Naive thymus-derived CD4-positive, alpha-beta T cell (primary cell): ENCODE measurements around the gene TRAFD1. TPM values are rescaled to one million over a fixed set of nuclear protein-coding genes. Genes with fewer than 3 reads are reported as not detected.

Experiments used
- ATAC-seq: fragments of 150-1000 bp; cut with Tn5 transposase; 2 replicates; pipeline ENCODE4 v1.10.0; 2021; ENCODE audit warnings: mild to moderate bottlenecking, moderate library complexity
- CTCF ChIA-PET: fragments of 350-600 bp; sonication (Branson Sonifier 250); formaldehyde crosslinking; loops from one replicate; lab custom pipeline; 2021; ENCODE audit warnings: antibody characterized with exemption; lab: Charles Lee
- POLR2A ChIA-PET: fragments of 350-600 bp; sonication (Branson Sonifier 250); formaldehyde crosslinking; loops from one replicate; lab custom pipeline; 2021; ENCODE audit warnings: antibody characterized with exemption, inconsistent platforms; lab: Charles Lee
- DNase-seq, 9 donors: peaks; one replicate each; pipeline versions ENCODE4 v3.0.0 to v3.0.0-alpha.2; 2020 to 2022; ENCODE audit warnings: mixed read lengths in 1 of 9
- H3K27ac ChIP-seq: one replicate; pipeline ENCODE4 v1.7.0; 2013; ENCODE audit warnings: mild to moderate bottlenecking, low read depth, low read length, moderate library complexity
- H3K27me3 ChIP-seq, 2 donors: one replicate each; pipeline ENCODE4 v1.7.0; 2013; ENCODE audit warnings: low read length in 2 of 2, mild to moderate bottlenecking in 2 of 2, moderate library complexity in 2 of 2; ENCODE audit not compliant: control insufficient read depth in 2 of 2, insufficient read depth in 2 of 2
- H3K36me3 ChIP-seq, 3 experiments: 1 replicate in 2 of 3; 2 replicates in 1 of 3; pipeline ENCODE4 v1.7.0; 2013; ENCODE audit warnings: low read length in 3 of 3, mild to moderate bottlenecking in 3 of 3, moderate library complexity in 1 of 3; ENCODE audit not compliant: insufficient read depth in 3 of 3, control insufficient read depth in 2 of 3
- H3K4me1 ChIP-seq, 2 donors: one replicate each; pipeline ENCODE4 v1.7.0; 2013; ENCODE audit warnings: low read length in 2 of 2, mild to moderate bottlenecking in 2 of 2, moderate library complexity in 1 of 2; ENCODE audit not compliant: control insufficient read depth in 2 of 2, insufficient read depth in 2 of 2
- H3K4me3 ChIP-seq: 2 replicates; pipeline ENCODE4 v1.7.0; 2013; ENCODE audit warnings: mild to moderate bottlenecking, low read length
- H3K9me3 ChIP-seq, 3 experiments: 1 replicate in 2 of 3; 2 replicates in 1 of 3; pipeline ENCODE4 v1.7.0; 2013; ENCODE audit warnings: low read length in 3 of 3; ENCODE audit not compliant: control insufficient read depth in 2 of 3
- H3K27ac Mint-ChIP-seq, 9 donors: one replicate each; pipeline ENCODE4 v1.8.0; 2020 to 2022; ENCODE audit warnings: mixed read lengths in 9 of 9, mild to moderate bottlenecking in 8 of 9, moderate library complexity in 5 of 9, inconsistent platforms in 2 of 9
- H3K27me3 Mint-ChIP-seq, 5 donors: one replicate each; pipeline ENCODE4 v1.8.0; 2021 to 2022; ENCODE audit warnings: mixed read lengths in 5 of 5, mild to moderate bottlenecking in 1 of 5
- H3K36me3 Mint-ChIP-seq, 5 donors: one replicate each; pipeline ENCODE4 v1.8.0; 2020 to 2022; ENCODE audit warnings: mixed read lengths in 5 of 5, mild to moderate bottlenecking in 3 of 5, inconsistent platforms in 1 of 5
- H3K4me1 Mint-ChIP-seq, 7 donors: one replicate each; pipeline ENCODE4 v1.8.0; 2020 to 2022; ENCODE audit warnings: mixed read lengths in 7 of 7, mild to moderate bottlenecking in 3 of 7, inconsistent platforms in 1 of 7
- H3K4me3 Mint-ChIP-seq, 10 donors: one replicate each; pipeline ENCODE4 v1.8.0; 2020 to 2022; ENCODE audit warnings: mild to moderate bottlenecking in 10 of 10, mixed read lengths in 10 of 10, moderate library complexity in 6 of 10, inconsistent platforms in 2 of 10
- H3K9me3 Mint-ChIP-seq, 11 donors: one replicate each; pipeline ENCODE4 v1.8.0; 2020 to 2022; ENCODE audit warnings: mixed read lengths in 11 of 11, mild to moderate bottlenecking in 4 of 11, inconsistent platforms in 1 of 11, moderate library complexity in 1 of 11
- intact Hi-C, 2 donors: fragments of 100-400 bp; cut with micrococcal nuclease; formaldehyde crosslinking; loops; one replicate each; pipeline ENCODE4 v1.15.1; 2023
- polyA plus RNA-seq, 2 donors: library from polyadenylated mRNA; unstranded; fragments of 300-500 nt; fragmentation: Illumina TruSeq; gene quantifications; one replicate each; pipeline ENCODE4 v1.2.3, GENCODE V29; 2021
- total RNA-seq, 6 experiments: library from RNA in 5 of 6; stranded (reverse) in 5 of 6; gene quantifications; 1 replicate in 5 of 6; 2 replicates in 1 of 6; pipeline ENCODE4 v1.2.3 and lab custom pipeline; 2021 to 2026

The TRAFD1 gene
- total and polyA plus RNA-seq, 7 experiments from 2014 or later: 22.1 to 86.6 (median 43.7) TPM

- Mint-ChIP-seq H3K27ac (no peak overlapping the region), H3K4me1 (peaks cover 8 to 23% (median 20%) of the 10 kb centered on the region in 7 donors), H3K27me3 (no peaks in the 10 kb centered on the region), H3K36me3 (peaks cover 0 to 2% (median 0%) of the 10 kb centered on the region in 5 donors), H3K9me3 (peaks cover 0 to 2% (median 0%) of the 10 kb centered on the region in 11 donors), H3K4me3 (peak overlapping the region in 1 of 10 donors; percentile 2)
- ATAC-seq (no peak), DNase-seq (no peak)
- Histone ChIP-seq H3K9me3 (no peaks in the 10 kb centered on the region), H3K36me3 (peaks cover 0 to 5% (median 0%) of the 10 kb centered on the region in 3 experiments), H3K4me3 (no peak overlapping the region), H3K27ac (no peak overlapping the region), H3K4me1 (peaks cover 1 to 3% of the 10 kb centered on the region in 2 donors), H3K27me3 (no peaks in the 10 kb centered on the region)
- CTCF ChIA-PET: no interaction called here
- intact Hi-C loops: no loop called here
- POLR2A ChIA-PET: interaction anchor here (0.6 to 2.8 kb wide), 7 partner anchors 11 to 334 kb away, joined by 3 to 12 read pairs (median 3); partner anchors contain the start of gene TRAFD1
These were observed 12.8 kb upstream of the TRAFD1 start for GRCh38 chr12:112112409-112113133.

GRCh38 chr12:112115259-112116045, 9.9 kb upstream of the TRAFD1 start:
- ATAC-seq (no peak), DNase-seq (no peak)
- Histone ChIP-seq H3K4me3 (no peak overlapping the region), H3K36me3 (no peaks in the 10 kb centered on the region), H3K4me1 (no peaks in the 10 kb centered on the region), H3K27me3 (no peaks in the 10 kb centered on the region), H3K9me3 (no peaks in the 10 kb centered on the region), H3K27ac (no peak overlapping the region)
- Mint-ChIP-seq H3K27ac (peak overlapping the region in 1 of 9 donors; percentile 28), H3K4me3 (no peak overlapping the region), H3K27me3 (peaks cover 0 to 2% (median 0%) of the 10 kb centered on the region in 5 donors), H3K36me3 (no peaks in the 10 kb centered on the region), H3K4me1 (peaks cover 8 to 15% (median 8%) of the 10 kb centered on the region in 7 donors), H3K9me3 (peaks cover 0 to 2% (median 0%) of the 10 kb centered on the region in 11 donors)
- POLR2A ChIA-PET: interaction anchor here (1.0 to 2.3 kb wide), 2 partner anchors 10 to 16 kb away, joined by 3 to 12 read pairs; partner anchors contain the start of gene TRAFD1
- intact Hi-C loops: loop anchor here in 1 of 2 donors (1.0 kb wide), 1 partner anchor 10 kb away; the partner anchor contains the start of gene TRAFD1
- CTCF ChIA-PET: no interaction called here

- ATAC-seq (peak; percentile 88), DNase-seq (no peak)
- Mint-ChIP-seq H3K27ac (peak overlapping the region in 7 of 9 donors; percentile 16 to 92 (median 59)), H3K4me1 (peaks cover 8 to 18% (median 8%) of the 10 kb centered on the region in 7 donors), H3K27me3 (peaks cover 0 to 5% (median 0%) of the 10 kb centered on the region in 5 donors), H3K36me3 (no peaks in the 10 kb centered on the region), H3K4me3 (peak overlapping the region in 9 of 10 donors; percentile 14 to 73 (median 46)), H3K9me3 (no peaks in the 10 kb centered on the region)
- no peak overlapping the region for H3K4me3 ChIP-seq
- H3K27ac ChIP-seq: peak overlapping the region; percentile 39
- no peaks in the 10 kb centered on the region for H3K27me3 ChIP-seq
- H3K36me3 ChIP-seq: no peaks in the 10 kb centered on the region
- intact Hi-C loops: loop anchor here in 1 of 2 donors (1.0 kb wide), 1 partner anchor 9 kb away; the partner anchor contains the start of gene TRAFD1
- H3K9me3 ChIP-seq: no peaks in the 10 kb centered on the region
- POLR2A ChIA-PET: interaction anchor here (0.9 to 2.3 kb wide), 4 partner anchors 8 to 13 kb away, joined by 3 to 12 read pairs (median 4); partner anchors contain the start of genes NAA25 and TRAFD1
- CTCF ChIA-PET: no interaction called here
- H3K4me1 ChIP-seq: no peaks in the 10 kb centered on the region
These were observed 8.9 kb upstream of the TRAFD1 start for GRCh38 chr12:112116232-112117060.

GRCh38 chr12:112117685-112118084, 7.7 kb upstream of the TRAFD1 start:
- no peak overlapping the region for H3K4me3 Mint-ChIP-seq
- DNase-seq (no peak), ATAC-seq (no peak)
- Histone ChIP-seq H3K9me3 (no peaks in the 10 kb centered on the region), H3K36me3 (no peaks in the 10 kb centered on the region), H3K27me3 (no peaks in the 10 kb centered on the region), H3K4me3 (no peak overlapping the region), H3K4me1 (no peaks in the 10 kb centered on the region), H3K27ac (no peak overlapping the region)
- no peaks in the 10 kb centered on the region for H3K36me3 Mint-ChIP-seq
- no peaks in the 10 kb centered on the region for H3K9me3 Mint-ChIP-seq
- peaks cover 8 to 14% (median 8%) of the 10 kb centered on the region in 7 donors for H3K4me1 Mint-ChIP-seq
- POLR2A ChIA-PET: interaction anchor here (1.1 kb wide), 1 partner anchor 9 kb away, joined by 5 read pairs; the partner anchor contains the start of gene NAA25
- CTCF ChIA-PET: no interaction called here
- H3K27me3 Mint-ChIP-seq: peaks cover 0 to 10% (median 0%) of the 10 kb centered on the region in 5 donors
- H3K27ac Mint-ChIP-seq: no peak overlapping the region
- intact Hi-C loops: no loop called here

- Histone ChIP-seq H3K27me3 (no peaks in the 10 kb centered on the region), H3K9me3 (no peaks in the 10 kb centered on the region), H3K36me3 (peaks cover 0 to 5% (median 0%) of the 10 kb centered on the region in 3 experiments), H3K4me1 (peaks cover 14 to 15% of the 10 kb centered on the region in 2 donors), H3K4me3 (no peak overlapping the region), H3K27ac (no peak overlapping the region)
- no peak for DNase-seq
- peaks cover 10 to 20% (median 17%) of the 10 kb centered on the region in 7 donors for H3K4me1 Mint-ChIP-seq
- H3K27me3 Mint-ChIP-seq: peaks cover 0 to 12% (median 0%) of the 10 kb centered on the region in 5 donors
- no peaks in the 10 kb centered on the region for H3K9me3 Mint-ChIP-seq
- ChIA-PET POLR2A (interaction anchor here (0.6 to 6.0 kb wide), 4 partner anchors 14 to 481 kb away, joined by 3 to 81 read pairs (median 4); partner anchors contain the start of gene NAA25), CTCF (interaction anchor here (0.6 kb wide), 1 partner anchor 9 kb away, joined by 4 read pairs; no protein-coding TSS in a partner anchor)
- no peak overlapping the region for H3K27ac Mint-ChIP-seq
- intact Hi-C loops: no loop called here
- H3K4me3 Mint-ChIP-seq: no peak overlapping the region
- ATAC-seq: no peak
- peaks cover 0 to 3% (median 0%) of the 10 kb centered on the region in 5 donors for H3K36me3 Mint-ChIP-seq
These were observed 3.4 kb upstream of the TRAFD1 start for GRCh38 chr12:112121780-112122565.
